Smooth muscle cell (in vitro differentiated cells): Measurements from ENCODE around the gene IFT172. TPM values are rescaled to one million over a fixed set of nuclear protein-coding genes. Genes with fewer than 3 reads are reported as not detected.
"Not testable (repeated sequence)": the region's sequence is repeated elsewhere in the genome, so short reads cannot be mapped to it uniquely, and the experiment has no call there.

Source experiments
- DNase-seq: peaks from one replicate; lab custom pipeline; 2025; ENCODE audit not compliant: unreplicated experiment; lab: John Stamatoyannopoulos, UW
- H2AFZ ChIP-seq: fragments of 200-600 bp; sonication (generic); 2 replicates; pipeline ENCODE4 v1.6.0; 2016; ENCODE audit warnings: antibody characterized with exemption, low read depth, mild to moderate bottlenecking
- H3F3A ChIP-seq: fragments of 200-600 bp; sonication (generic); 2 replicates; pipeline ENCODE4 v1.6.0; 2017; ENCODE audit warnings: antibody characterized with exemption, low read depth
- H3K27ac ChIP-seq: fragments of 200-600 bp; sonication (generic); 2 replicates; pipeline ENCODE4 v1.5.1; 2016; ENCODE audit warnings: low read depth, mild to moderate bottlenecking
- H3K27me3 ChIP-seq: fragments of 200-600 bp; sonication (generic); 2 replicates; pipeline ENCODE4 v1.6.1; 2016; ENCODE audit warnings: low read depth, mild to moderate bottlenecking
- H3K36me3 ChIP-seq: fragments of 200-600 bp; sonication (generic); 2 replicates; pipeline ENCODE4 v1.5.1; 2016; ENCODE audit warnings: low read depth
- H3K4me1 ChIP-seq: fragments of 200-600 bp; sonication (generic); 2 replicates; pipeline ENCODE4 v1.5.1; 2016; ENCODE audit warnings: low read depth
- H3K4me2 ChIP-seq: fragments of 200-600 bp; sonication (generic); 2 replicates; pipeline ENCODE4 v1.6.0; 2016; ENCODE audit warnings: mild to moderate bottlenecking
- H3K4me3 ChIP-seq: fragments of 200-600 bp; sonication (generic); 2 replicates; pipeline ENCODE4 v1.5.1; 2016; ENCODE audit warnings: mild to moderate bottlenecking
- H3K79me2 ChIP-seq: fragments of 200-600 bp; sonication (generic); 2 replicates; pipeline ENCODE4 v1.6.0; 2016; ENCODE audit warnings: low read depth, mild to moderate bottlenecking
- H3K9ac ChIP-seq: fragments of 200-600 bp; sonication (generic); 2 replicates; pipeline ENCODE4 v1.6.0; 2016; ENCODE audit warnings: low read depth
- H3K9me3 ChIP-seq: fragments of 200-600 bp; sonication (generic); replicated peaks from 2 replicates; pipeline ENCODE4 v1.5.1; 2016; ENCODE audit warnings: low read depth
- H4K20me1 ChIP-seq: fragments of 200-600 bp; sonication (generic); 2 replicates; pipeline ENCODE4 v1.6.0; 2016; ENCODE audit warnings: low read depth
- WGBS: methylation state at CpG from one replicate; pipeline ENCODE4 v1.1.7; 2016; ENCODE audit warnings: low lambda C conversion rate; 5-methylcytosine and 5-hydroxymethylcytosine counted together
- polyA plus RNA-seq: library from polyadenylated mRNA; unstranded; fragments of >200 nt; fragmentation: Nextera tagmentation; extraction: Ambion mirVana; gene quantifications from 2 replicates; pipeline ENCODE4 v1.2.1, GENCODE V29; 2016
- total RNA-seq: library from RNA; depleted of rRNA; stranded (reverse); fragments of >200 nt; gene quantifications from 2 replicates; pipeline ENCODE4 v1.2.3, GENCODE V29; 2014
- TF ChIP-seq, protein P1 (sequence below): fragments of 200-600 bp; sonication (generic); IDR thresholded peaks from 2 replicates; pipeline ENCODE4 v1.5.1; 2017; ENCODE audit warnings: borderline replicate concordance, mild to moderate bottlenecking, antibody characterized with exemption; ENCODE audit not compliant: insufficient read depth, poor library complexity, severe bottlenecking

IFT172 gene, protein sequence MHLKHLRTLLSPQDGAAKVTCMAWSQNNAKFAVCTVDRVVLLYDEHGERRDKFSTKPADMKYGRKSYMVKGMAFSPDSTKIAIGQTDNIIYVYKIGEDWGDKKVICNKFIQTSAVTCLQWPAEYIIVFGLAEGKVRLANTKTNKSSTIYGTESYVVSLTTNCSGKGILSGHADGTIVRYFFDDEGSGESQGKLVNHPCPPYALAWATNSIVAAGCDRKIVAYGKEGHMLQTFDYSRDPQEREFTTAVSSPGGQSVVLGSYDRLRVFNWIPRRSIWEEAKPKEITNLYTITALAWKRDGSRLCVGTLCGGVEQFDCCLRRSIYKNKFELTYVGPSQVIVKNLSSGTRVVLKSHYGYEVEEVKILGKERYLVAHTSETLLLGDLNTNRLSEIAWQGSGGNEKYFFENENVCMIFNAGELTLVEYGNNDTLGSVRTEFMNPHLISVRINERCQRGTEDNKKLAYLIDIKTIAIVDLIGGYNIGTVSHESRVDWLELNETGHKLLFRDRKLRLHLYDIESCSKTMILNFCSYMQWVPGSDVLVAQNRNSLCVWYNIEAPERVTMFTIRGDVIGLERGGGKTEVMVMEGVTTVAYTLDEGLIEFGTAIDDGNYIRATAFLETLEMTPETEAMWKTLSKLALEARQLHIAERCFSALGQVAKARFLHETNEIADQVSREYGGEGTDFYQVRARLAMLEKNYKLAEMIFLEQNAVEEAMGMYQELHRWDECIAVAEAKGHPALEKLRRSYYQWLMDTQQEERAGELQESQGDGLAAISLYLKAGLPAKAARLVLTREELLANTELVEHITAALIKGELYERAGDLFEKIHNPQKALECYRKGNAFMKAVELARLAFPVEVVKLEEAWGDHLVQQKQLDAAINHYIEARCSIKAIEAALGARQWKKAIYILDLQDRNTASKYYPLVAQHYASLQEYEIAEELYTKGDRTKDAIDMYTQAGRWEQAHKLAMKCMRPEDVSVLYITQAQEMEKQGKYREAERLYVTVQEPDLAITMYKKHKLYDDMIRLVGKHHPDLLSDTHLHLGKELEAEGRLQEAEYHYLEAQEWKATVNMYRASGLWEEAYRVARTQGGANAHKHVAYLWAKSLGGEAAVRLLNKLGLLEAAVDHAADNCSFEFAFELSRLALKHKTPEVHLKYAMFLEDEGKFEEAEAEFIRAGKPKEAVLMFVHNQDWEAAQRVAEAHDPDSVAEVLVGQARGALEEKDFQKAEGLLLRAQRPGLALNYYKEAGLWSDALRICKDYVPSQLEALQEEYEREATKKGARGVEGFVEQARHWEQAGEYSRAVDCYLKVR (N-terminal part only)
- 17.4 and 26.3 TPM in 2 replicates for total RNA-seq
- 12.5 and 22.2 TPM in 2 replicates for polyA plus RNA-seq

DNA sequence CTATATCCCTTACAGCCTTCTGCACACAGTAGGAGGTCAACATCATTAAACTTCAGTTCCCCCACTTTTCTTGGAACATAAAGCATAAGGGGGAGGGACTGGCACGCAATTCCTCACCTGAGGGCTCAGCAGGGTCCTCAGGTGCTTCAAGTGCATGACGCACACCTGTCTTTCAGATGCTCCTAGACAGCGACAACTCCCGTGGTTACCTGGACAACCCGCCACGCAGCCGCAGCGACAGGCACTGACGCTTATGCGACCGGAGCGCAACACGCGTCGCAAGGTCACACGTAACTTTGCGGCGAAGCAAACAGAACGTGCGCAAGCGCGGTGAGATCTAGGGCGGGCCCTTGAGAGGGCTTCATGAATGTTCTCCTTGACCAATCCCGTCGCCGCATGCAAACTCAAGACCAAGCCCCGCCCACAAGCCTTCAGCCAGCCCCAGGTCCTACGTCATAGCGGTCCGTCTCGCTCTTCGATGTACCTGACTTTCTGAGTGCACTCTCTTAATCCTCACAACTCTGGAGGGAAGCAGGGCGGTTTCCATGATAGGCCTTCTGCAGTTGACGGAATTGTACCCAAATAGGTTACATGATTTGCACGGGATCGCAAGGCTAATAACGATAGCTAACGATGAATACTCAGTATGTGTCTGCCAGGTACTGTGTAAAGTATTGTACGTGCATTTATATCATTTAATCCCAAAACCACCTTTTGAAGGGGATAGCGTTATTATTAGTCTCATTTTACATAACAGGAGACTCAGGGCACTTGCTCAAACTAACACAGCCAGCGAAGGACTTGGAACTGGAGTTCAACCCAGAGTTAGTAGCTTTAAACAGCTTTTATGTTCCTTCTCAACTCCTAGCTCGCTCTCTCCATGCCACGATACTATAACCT is at the start of gene IFT172:
IFT172 (minus strand) TSS at position 246 of the 900 bp plus-strand sequence; CDS start at position 156, 90 bp downstream.
- no peaks in the 10 kb centered on the region for H3K9me3 ChIP-seq
- H3K4me2 ChIP-seq, result peak within 1 kb of the TSS; percentile 89
- TF ChIP-seq, protein P1, sequence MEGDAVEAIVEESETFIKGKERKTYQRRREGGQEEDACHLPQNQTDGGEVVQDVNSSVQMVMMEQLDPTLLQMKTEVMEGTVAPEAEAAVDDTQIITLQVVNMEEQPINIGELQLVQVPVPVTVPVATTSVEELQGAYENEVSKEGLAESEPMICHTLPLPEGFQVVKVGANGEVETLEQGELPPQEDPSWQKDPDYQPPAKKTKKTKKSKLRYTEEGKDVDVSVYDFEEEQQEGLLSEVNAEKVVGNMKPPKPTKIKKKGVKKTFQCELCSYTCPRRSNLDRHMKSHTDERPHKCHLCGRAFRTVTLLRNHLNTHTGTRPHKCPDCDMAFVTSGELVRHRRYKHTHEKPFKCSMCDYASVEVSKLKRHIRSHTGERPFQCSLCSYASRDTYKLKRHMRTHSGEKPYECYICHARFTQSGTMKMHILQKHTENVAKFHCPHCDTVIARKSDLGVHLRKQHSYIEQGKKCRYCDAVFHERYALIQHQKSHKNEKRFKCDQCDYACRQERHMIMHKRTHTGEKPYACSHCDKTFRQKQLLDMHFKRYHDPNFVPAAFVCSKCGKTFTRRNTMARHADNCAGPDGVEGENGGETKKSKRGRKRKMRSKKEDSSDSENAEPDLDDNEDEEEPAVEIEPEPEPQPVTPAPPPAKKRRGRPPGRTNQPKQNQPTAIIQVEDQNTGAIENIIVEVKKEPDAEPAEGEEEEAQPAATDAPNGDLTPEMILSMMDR, result no peak
- peak within 1 kb of the TSS; percentile 79 for H3K9ac ChIP-seq
- no peaks in the 10 kb centered on the region for H3F3A ChIP-seq
- H3K4me1 ChIP-seq, result no peaks in the 10 kb centered on the region
- DNase-seq, result peak; percentile 80
- H3K4me3 ChIP-seq, result peak within 1 kb of the TSS; percentile 62
- H3K36me3 ChIP-seq, result no peaks in the 10 kb centered on the region
- H2AFZ ChIP-seq, result peak within 1 kb of the TSS; percentile 87
- no peaks in the 10 kb centered on the region for H3K79me2 ChIP-seq
- 9% methylated on average over 43 of the region's 43 CpGs for WGBS
- no peaks in the 10 kb centered on the region for H4K20me1 ChIP-seq
- no peaks in the 10 kb centered on the region for H3K27me3 ChIP-seq
- H3K27ac ChIP-seq, result peak within 1 kb of the TSS; percentile 74

DNA sequence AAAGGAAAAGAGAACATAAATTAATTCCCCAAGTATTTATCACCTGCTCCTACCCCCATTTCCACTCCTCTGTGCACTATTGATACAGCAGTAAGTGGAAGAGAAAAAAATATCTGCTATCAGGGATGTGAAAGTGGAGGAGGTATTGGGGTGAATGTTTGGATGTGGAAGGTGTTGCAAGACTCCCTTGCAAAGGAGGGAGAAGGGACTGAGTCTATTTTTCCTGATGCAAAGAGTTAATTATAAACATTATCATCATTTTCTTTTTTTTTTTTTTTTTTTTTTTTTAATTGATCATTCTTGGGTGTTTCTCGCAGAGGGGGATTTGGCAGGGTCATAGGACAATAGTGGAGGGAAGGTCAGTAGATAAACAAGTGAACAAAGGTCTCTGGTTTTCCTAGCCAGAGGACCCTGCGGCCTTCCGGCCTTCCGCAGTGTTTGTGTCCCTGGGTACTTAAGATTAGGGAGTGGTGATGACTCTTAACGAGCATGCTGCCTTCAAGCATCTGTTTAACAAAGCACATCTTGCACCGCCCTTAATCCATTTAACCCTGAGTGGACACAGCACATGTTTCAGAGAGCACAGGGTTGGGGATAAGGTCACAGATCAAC is 49.4 kb upstream of the IFT172 start:
- H3K36me3 ChIP-seq, H3K79me2 ChIP-seq, H3K27ac ChIP-seq, DNase-seq, H3K4me2 ChIP-seq, H3K9ac ChIP-seq, H3K4me1 ChIP-seq, H3K9me3 ChIP-seq, H3K4me3 ChIP-seq, H4K20me1 ChIP-seq, H3F3A ChIP-seq, H2AFZ ChIP-seq: not testable (repeated sequence)
- peaks cover 19% of the 10 kb centered on the region for H3K27me3 ChIP-seq
- WGBS, result 90% methylated on average over 2 of the region's 6 CpGs

DNA sequence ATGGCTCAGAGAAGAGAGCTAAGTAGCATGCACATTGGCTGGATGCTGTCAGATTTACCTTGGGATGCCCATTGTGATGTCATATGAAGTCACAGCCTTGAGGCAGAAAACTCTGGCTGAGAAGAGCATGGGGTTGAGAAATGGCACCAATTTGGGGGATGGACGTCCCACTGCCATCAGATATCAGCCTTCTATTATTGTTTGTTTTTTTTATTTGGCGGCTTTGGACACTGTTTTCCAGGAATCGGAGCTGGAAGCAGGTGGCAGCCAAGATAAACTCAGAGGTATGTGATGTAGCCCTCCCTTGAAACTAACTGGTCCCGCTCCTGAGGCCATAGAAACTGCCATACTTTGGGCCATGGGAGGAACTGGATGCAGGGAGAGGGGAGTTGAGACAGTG is 47.7 kb upstream of the IFT172 start:
- DNase-seq, result no peak
- no peaks in the 10 kb centered on the region for H3F3A ChIP-seq
- TF ChIP-seq, protein P1, result no peak
- no peaks in the 10 kb centered on the region for H4K20me1 ChIP-seq
- no peaks in the 10 kb centered on the region for H3K36me3 ChIP-seq
- no peaks in the 10 kb centered on the region for H3K79me2 ChIP-seq
- H3K9me3 ChIP-seq, result no peaks in the 10 kb centered on the region
- H3K4me3 ChIP-seq, result no peak overlapping the region
- 84% methylated on average over 4 of the region's 4 CpGs for WGBS
- H3K27me3 ChIP-seq, result peaks cover 17% of the 10 kb centered on the region
- H3K27ac ChIP-seq, result no peak overlapping the region
- H3K4me1 ChIP-seq, result no peaks in the 10 kb centered on the region
- H3K9ac ChIP-seq, result no peak overlapping the region
- no peak overlapping the region for H3K4me2 ChIP-seq
- no peak overlapping the region for H2AFZ ChIP-seq
